Measurements from ENCODE around the gene ETV5.

- no peak for TF ChIP-seq CTCF (IDR thresholded peaks at IDR 0.05)
- TF ChIP-seq POLR2A (IDR thresholded peaks at IDR 0.05) = no peak
Measured at GRCh38 chr3:186096290-186096689, 12.6 kb downstream of the ETV5 start.

Data from tibial nerve (tissue), 3 donors.